Panc1 (cell line): ENCODE measurements around the gene ACOXL.

Source experiments
- CTCF ChIP-seq: fragments of 450-650 bp; IDR thresholded peaks from 2 replicates; pipeline ENCODE4 v1.5.1; 2017; ENCODE audit warnings: mild to moderate bottlenecking
- POLR2AphosphoS5 ChIP-seq: IDR thresholded peaks from 2 replicates; pipeline ENCODE4 v1.6.1; 2012; ENCODE audit warnings: mild to moderate bottlenecking, low read depth, low read length, moderate library complexity
- REST ChIP-seq, 2 experiments: IDR thresholded peaks; 2 replicates each; pipeline ENCODE4 v1.6.1; 2011 to 2012; ENCODE audit warnings: low read depth in 2 of 2, control low read depth in 1 of 2, low read length in 1 of 2, mild to moderate bottlenecking in 1 of 2, moderate library complexity in 1 of 2; ENCODE audit not compliant: insufficient read depth in 1 of 2
- SIN3A ChIP-seq: IDR thresholded peaks from 2 replicates; pipeline ENCODE4 v1.6.1; 2012; ENCODE audit warnings: low read depth, mild to moderate bottlenecking, low read length, moderate library complexity, borderline replicate concordance; ENCODE audit not compliant: insufficient read depth
- TCF7L2 ChIP-seq: IDR thresholded peaks from 2 replicates; pipeline ENCODE4 v1.6.1; 2011; ENCODE audit warnings: mild to moderate bottlenecking, low read depth, low read length, inconsistent platforms

- TF ChIP-seq CTCF (no peak), REST (IDR thresholded peaks at IDR 0.05; ENCODE audit: insufficient read depth in 1 of 2, low read depth in 2 of 2, low read length in 1 of 2) (no peak), POLR2AphosphoS5 (no peak), SIN3A (no peak), TCF7L2 (no peak)
Measured at GRCh38 chr2:110858993-110859701, 126.8 kb downstream of the ACOXL start.
